DMS79 (cell line): ENCODE results near the gene VRK2.
"Not testable (repeated sequence)": the region's sequence is repeated elsewhere in the genome, so short reads cannot be mapped to it uniquely, and the experiment has no call there.

Experiments
- DNase-seq: peaks from one replicate; lab custom pipeline; 2025; lab: John Stamatoyannopoulos, UW

The VRK2 gene

DNA sequence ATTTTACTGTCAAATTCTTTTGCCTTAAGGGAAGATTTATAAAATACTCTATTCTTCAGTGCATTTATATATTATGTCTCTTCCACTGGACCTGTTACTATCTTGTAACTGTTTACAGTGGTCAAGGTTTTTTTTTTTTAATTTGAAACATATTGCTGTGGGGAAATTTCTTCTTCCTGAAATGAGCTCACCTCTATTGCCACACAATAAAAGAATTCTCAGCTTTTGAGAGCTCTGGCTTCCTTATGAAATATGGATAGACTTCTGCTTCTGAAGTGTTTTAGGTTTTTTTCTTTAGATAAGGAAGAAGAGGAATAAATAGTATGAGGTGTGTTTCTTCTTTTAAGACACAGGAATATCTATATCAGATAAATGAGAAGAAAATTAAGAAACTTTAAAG, 7.7 kb downstream of the VRK2 start:
- no peak for DNase-seq

DNA sequence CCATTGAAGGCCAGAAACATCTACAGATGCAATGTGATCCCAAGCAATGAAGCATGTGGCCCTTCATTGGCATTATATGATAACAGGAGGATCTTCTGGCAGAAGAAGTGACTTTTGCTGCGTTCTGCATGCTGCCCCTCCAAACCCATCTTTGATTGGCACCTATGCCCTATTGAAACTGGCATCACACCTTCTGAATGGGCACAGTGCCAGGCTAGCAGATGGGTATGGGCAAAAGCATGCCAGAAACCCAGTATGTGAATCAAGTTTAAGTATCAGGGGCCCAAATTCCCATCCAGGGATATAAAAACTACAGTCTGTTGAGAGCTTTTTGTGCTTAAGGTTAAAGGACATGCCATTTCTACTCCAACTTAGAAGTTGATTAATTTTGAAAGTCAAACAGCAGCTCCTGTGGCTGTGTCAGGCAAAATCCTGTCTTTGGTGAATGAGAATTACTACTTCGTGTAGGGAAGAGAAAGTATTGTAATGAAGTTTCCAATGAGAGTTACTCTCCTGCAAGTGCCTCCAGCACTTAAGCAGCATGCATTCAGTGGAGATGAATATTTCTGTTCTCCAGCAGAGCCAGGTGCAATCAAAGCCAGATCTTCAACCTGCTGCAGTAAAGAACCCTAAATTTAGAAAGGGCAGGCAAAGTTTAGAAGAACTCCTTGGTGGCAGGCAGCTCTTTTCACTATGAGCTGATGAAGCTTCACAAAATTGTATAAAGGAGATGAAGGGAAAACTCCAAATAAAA, 8.6 kb downstream of the VRK2 start:
- DNase-seq, result no peak

DNA sequence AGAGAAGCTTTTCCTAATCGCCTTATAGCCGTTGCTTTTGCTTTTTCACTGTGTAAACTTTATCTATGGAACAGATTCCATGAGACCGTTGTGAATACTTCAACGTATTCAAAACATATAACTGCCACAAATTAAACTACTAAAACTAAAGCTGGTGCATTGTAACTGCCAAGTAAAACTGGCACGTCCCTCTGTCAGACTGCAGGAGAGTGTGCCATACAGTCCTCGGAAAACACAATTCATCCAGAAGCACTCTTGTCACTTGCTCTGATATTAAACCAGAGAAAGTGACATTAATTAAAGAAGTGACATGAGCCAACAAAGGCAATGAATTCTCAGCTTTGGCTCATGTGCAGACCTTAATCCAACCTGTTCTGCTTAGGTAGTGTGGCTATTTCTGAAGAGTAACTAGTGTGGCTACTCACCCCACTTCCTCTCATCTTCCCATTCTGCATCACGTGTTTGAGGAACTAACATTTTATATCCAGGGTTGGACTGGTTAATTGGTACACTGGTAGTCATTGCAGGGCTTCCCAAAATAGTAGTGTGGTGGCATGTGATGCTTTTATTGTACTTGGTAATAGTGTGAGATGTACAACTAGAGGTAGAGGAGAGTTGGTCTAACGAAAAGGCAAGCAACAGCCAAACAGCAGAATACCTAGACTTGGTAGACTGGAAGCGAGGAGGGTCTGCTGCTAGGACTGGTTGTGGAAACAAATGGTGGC, 9.7 kb downstream of the VRK2 start:
- no peak for DNase-seq

DNA sequence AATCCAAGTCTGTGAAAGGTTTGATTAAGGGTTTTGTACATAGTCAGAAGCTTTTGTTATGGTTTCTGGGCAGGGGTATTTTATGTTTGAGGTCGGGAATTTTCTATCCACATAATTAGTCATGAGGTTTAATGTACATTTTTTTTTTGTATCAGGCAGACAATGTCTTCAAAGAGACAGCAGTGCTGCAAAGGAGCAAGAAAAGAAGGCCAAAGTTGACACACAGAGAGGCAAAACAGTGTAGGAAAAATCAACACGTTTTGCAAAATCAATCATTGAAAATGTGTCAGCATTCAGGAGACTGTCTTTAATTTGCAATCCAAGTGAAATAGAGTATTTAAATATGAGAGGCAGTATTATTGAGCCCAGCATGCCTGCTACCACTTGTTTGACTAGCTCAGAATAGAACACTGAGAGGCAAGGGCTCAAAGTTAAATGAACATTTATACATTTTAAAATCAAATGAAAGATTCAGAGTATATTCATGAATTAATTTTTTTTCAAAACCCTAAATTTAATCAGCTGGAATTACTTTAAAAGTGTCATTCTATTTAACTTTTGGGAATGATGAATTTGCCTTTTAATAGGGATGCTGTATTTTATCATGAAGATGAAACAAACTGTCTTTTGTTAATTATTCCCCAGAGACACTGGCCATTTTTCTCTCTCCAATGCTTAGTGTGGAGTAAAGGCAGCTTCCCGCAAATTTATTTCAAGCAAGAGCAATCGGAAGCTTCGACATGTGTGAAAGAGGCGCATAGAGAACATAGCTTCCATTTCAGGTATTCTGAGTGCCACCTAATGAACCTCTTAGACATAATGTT, 11.3 kb downstream of the VRK2 start:
- DNase-seq, result no peak

DNA sequence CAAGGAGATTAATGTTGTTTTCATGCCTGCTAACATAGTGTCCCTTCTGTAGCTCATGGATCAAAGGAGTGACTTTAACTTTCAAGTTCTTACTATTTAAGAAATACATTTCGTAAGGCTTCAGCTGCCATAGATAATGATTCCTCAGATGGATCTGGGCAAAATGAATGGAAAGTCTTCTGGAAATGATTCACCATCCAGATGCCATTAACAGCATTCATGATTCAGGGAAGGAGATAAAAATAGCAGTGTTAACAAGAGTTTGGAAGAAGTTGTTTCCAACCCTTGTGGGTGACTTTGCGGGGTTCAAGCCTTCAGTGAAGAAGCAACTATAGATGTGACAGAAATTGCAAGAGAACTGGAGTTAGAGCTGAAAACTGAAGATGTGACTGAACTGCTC, 17.0 kb downstream of the VRK2 start:
- no peak for DNase-seq

DNA sequence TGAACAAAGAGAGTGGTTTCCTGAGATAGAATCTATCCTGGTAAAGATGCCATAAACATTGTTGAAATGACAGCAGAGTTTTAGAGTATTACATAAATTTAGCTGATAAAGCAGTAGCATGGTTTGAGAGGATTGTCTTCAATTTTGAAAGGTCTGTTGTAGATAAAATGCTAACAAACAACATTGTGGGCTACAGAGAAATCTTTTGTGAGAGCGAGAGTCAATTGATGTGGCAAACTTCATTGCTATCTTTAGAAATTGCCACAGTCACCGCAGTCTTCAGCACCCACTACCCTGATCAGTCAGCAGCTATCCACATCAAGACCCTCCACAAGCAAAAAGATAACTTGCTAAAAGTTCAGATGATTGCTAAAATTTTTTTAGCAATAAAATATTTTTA, 17.5 kb downstream of the VRK2 start:
- DNase-seq, result no peak

DNA sequence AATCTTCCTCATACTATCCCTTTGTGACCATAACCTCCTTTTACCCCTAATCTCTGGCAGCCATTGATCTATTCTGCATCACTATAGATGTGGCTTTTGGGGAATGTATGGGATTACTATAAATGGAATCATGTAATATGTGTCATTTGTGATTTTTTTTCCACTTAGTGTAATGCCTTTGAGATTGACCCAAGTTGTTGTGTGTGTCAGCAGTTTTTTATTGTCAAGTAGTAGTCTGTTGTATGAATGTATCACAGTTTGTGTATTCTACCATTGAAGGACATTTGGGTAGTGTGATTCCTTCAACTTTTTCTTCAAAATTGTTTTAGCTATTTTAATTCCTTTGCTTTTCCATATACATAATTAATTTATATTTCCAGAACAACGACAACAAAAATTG, 18.6 kb downstream of the VRK2 start:
- DNase-seq, result no peak

DNA sequence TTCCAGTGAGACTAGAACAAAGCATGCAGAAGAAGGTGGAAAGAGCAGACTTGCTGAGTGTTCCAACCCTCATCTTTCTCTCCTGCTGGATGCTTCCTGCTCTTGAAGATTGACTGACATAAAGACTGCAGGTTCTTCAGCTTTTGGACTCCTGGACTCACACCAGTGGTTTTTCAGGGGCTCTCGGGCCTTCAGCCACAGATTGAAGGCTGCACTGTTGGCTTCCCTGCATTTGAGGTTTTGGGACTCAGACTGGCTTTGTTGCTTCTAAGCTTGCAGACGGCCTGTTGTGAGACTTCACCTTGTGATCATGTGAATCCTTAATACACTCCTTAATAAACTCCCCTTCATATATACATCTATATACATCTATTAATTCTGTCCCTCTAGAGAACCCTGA, 20.4 kb downstream of the VRK2 start:
- DNase-seq, result no peak

DNA sequence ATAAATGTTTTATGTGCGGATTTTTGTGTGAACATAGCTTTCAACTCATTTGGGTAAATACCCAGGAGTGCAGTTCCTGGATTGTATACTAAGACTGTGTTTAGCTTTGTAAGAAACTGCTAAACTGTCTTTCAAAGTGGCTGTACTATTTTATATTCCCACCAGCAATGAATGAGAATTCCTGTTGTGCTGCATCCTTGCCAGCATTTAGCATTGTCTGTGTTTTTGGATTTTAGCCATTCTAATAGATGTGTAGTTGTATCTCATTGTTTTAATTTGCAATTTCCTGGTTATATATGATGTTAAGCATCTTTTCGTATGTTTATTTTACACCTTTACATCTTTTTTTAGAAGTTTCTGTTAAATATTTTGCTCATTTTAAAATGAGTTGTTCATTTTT, 24.2 kb downstream of the VRK2 start:
- no peak for DNase-seq

DNA sequence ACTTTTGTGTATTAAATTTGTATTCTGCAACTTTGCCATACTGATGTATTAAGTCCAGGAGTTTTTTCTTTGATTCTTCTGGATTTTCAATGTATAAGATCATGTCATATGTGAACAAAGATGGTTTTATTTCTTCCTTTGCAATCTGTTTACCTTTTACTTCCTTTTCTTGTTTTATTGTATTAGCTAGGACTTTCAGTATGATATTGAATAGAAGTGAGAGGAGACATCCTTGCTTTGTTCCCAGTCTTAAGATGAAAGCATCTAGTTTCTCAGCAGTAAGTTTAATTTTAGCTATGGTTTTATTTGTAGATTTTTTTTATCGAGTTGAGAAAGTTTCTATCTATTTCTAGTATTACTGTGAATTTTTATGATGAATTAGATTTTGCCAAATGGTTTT, 25.5 kb downstream of the VRK2 start:
- no peak for DNase-seq

DNA sequence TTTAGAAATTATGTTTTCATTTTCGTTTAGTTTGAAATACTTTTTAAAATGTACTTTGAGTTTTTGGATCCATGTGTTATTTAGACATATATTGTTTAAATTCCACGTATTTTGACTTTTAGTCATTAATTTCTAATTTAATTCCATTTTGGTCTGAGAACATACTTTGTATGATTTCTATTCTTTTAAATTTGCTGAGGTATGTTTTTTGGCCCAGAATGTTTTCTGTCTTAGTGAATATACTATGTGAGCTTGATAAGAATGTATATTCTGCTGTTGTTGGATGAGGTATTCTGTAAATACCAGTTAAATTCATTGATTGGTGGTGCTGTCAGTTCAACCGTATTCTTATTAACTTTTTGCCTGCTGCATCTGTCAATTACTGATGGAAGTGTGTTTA, 26.4 kb downstream of the VRK2 start:
- DNase-seq, result no peak

DNA sequence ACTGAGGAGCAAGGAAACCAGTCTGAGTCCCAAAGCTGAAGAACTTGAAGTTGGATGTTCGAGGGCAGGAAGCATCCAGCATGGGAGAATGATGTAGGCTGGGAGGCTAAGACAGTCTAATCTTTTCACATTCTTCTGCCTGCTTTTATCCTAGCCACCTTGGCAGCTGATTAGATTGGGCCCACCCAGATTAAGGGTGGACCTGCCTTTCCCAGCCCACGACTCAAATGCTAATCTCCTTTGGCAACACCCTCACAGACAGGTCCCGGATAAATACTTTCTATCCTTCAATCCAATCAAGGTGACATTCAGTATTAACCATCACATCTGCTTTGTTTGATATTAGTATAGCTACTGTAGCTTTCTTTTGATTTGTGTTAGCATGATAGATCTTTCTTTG, 27.1 kb downstream of the VRK2 start:
- no peak for DNase-seq

DNA sequence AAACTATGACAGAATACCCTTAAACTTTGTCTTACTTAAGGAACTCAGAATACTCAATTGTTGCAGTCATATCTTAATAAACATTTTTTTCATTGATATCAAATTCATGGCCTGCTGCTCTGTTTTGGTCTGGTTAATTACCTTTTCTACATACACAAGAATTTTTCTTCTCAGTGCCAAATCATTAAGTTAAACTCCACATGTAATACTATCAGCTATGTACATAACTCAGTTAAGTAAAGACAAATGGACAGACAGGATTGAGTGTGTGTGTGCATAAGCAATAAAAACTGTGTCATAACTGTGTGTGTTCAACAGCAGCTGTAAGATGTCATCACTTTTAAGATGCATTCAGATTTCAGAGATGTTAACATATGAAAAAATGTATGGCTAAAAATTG, 34.4 kb downstream of the VRK2 start:
- no peak for DNase-seq

DNA sequence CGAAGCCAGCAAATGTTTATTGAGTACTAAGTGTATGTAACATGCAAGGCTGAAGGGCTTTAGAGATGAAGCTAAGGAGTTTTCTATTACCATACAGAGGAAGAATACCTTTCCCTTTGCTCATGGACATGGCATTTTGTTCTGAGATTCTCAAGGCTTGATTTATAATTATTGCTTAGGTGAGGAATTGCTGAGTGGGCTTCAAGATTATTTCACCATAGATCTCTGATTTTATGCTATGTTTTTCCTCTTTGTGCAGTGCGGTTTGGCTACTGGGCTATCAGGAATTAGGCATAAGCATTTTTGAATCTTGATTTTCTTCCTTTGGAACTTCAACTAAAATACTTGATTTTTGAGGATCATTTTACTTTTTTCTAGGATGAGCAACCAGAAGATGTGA, 42.5 kb downstream of the VRK2 start:
- DNase-seq, result no peak

DNA sequence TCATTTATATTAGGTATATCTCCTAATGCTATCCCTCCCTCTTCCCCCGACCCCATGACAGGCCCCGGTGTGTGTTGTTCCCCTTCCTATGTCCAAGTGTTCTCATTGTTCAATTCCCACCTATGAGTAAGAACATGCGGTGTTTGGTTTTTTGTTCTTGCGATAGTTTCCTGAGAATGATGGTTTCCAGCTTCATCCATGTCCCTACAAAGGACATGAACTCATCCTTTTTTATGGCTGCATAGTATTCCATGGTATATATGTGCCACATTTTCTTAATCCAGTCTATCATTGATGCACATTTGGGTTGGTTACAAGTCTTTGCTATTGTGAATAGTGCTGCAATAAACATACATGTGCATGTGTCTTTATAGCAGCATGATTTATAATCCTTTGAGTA, 46.2 kb downstream of the VRK2 start:
- not testable (repeated sequence) for DNase-seq

DNA sequence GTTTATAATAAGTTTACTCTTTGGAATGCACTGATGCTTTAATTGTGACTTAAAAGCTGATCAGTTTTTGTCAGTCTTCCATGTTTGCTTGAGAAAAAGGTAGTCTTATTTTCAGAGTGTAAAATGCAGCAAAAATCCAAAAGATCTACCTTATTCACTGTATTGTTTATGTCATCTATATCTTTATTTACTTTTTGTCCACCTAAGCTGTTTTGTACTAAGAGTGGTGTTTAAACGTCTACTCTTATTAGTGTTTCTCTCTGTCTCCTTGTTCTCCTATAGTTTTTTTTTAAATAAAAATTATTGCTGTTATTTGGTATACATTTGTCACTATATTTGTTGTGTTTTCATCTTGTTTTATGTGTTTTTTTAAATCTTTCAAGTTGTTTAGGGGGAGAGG, 50.4 kb downstream of the VRK2 start:
- no peak for DNase-seq

DNA sequence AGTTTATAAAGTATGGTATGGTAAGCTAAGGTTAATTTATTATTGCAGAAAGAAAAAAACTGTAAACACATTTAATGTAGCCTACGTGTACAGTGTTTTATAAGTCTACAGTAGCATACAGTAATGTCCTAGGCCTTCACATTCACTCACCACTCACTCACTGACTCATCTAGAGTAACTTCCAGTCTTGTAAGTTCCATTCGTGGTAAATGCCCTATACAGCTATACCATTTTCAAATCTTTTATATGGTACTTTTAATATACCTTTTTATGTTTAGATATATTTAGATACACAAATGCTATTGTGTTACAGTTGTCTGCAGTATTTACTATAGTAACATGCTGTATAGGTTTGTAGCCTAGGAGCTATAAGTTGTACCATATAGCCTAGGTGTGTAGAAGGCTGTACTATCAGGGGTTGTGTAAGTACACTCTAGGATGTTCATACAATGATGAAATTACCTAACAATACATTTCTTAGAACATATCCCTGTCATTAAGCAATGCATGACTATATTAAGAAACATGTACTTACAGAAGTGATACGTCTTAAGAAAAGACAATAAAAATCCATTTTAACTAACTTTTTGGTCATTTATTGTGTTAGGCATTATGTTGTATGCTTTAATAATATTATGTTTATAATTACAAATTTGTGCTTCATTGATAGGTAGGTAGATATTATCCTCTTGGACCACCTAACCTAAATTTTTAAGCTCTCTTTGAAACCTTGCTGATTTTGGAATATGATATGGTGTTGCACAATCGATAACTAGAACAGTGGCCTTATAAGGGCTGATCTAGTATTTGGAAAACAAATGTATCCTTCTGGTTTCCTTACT, 51.9 kb downstream of the VRK2 start:
- DNase-seq, result no peak

DNA sequence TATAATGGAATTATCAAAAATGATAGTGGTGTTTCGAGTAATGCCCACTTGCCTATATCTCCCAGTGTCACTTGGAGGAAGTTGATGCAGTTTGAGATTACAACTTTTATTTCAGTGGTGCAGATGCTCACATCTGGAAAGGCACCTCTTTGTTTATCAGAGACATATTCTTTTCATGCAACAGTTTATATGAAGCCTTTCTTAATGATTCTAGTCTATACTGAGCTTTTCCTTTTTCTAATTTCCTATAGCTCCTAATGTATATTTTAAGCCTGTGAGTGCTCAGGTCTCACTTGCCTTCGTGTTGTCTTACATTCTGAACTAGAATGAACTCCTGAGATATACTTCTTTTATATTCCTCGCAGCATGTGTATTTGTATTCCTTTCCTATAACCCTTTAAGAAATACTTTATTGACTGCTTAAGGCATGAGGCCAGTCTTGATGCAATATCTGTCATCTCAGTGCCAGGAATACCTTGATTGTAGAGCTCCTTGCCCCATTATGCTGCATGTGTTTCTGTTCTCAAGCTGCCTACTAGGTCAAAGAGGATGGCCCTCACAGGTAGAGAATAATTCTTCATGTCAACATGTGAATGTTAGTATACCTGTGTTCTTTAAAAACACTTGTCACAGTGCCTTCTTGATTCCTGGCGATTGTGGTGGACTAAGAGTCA, 52.6 kb downstream of the VRK2 start:
- DNase-seq, result no peak

DNA sequence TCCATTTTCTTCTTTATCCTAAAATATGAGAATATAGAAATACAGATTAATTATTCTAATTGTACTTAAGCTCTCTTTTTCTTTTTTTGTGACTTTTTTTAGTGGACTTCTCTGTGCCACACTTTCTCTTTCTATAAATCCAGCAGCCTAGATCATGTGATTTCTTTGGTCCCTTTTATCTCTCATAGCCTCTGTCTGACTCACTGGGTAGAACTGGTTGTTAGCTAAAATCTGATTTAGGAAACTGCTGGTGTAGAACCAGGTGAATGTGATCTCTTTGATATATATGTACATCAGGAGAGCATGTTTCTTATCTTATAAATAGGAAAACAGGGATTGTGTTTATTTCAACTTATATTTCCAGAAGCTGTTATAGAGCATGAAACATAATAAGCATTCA, 54.9 kb downstream of the VRK2 start:
- DNase-seq, result no peak

DNA sequence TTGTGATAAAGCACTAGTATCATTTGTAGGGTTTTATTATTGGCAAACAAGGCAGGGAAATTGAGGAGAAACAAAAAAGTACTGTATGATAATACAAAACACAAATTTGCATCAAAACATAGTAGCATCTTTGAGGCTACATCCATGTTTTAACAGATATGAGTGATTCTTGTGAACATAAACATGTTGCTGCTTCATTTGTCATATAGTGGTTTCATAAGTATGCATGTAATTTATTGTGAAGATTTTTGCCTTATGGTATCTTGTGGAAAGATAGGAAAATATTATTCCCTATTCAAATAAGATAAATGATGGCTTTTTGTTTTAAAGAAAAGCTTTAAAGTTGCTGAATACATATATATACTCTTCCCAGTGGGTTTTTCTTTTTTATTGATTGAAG, 60.3 kb downstream of the VRK2 start:
- DNase-seq, result no peak
